Medulla oblongata (tissue), 1 donor: ENCODE data around the gene BEND5.

Experiments used
- DNase-seq: peaks from one replicate; pipeline ENCODE4 v3.0.0-alpha.2; 2015; ENCODE audit errors: extremely low spot score

BEND5 gene

DNA sequence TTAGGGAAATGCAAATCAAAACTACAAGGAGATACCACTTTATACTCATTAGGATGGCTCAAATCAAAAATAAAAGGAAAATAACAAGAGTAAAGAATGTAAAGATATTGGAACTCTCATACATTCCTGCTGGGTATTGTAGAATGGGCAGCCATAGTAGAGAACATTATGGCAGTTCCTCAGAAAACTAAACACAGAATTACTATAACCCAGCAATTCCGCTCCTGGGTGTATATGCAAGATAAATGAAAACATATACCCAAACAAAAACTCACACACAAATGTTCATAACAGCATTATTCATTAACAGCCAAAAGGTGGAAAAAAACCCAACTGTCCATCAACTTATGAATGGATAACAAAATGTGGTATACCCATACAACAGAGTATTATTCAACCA, 11.4 kb downstream of the BEND5 start:
- no peak for DNase-seq

DNA sequence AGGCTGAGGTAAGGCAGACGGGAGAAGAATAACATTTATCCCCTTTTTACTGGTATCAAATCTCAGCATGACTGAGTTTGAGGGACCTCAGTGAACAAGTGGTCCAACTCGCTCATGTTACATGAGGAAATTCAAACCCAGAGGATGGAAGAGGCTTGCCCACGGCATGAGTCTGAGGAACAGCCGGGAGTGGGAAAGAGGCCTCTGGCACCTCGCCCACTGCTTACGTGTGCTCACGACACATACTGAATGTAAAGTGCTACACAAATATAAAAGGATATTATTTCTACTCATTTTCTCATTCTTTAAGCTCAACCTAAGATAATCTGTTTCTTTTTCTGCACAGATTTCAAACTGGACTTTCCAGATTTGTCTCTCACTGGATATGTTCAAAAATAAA, 14.7 kb downstream of the BEND5 start:
- DNase-seq = no peak

DNA sequence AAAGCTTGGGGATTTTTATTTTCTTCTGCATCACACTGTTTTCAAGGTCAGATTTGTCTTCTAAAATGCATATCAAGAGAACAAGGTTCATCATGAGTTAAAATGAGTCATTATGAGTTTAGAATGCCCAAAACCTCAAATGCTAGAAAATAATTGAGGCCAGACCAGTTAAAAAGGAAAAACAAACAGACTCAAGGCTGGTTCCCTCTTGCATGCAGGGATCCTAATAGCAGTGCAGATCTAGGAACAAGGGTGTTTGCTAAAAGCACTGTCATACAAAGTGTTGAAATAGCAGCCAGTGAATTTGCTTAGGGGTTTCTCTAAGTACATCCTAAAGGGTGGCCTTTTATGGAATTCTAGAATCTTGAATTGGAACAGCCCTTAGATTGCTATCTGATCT, 15.3 kb downstream of the BEND5 start:
- no peak for DNase-seq

DNA sequence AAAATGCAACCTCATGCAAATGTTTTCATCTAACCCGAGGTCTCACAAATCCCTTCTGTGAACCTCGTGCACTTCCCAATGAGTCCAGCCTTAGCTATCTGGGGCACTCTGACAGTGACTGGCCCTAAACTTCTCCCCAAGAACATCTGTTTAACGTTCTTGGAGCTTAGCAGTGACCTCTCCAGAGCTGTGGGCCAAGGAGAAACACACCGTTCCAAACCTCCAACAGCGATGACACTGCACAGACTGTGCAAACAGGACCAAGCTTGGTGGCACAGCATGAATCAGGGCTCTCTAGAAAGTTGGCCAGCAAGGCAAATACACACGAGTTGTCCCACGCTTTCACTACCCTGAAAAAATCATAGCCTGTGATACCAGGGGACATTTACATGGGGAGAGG, 15.8 kb downstream of the BEND5 start:
- DNase-seq = no peak

DNA sequence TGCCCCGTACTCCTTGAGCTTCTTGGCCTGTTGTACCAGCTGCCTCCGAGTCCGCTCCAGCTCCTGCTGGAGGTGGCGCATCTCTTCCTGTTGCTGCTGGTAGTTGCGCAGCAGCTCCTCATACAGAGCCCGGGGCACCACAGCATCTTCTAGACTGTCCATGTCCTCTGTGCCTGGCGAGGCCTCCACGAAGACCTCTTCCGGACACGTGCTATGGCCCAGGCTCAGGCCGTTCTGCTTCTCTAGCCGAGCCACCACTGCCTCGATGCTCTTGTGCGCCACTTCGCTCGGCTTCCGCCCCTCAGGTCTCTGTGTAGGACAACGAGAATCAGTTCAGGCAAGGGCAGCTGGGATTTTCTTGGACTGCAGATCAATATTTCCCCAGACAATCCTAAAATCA, 17.7 kb downstream of the BEND5 start:
- no peak for DNase-seq

DNA sequence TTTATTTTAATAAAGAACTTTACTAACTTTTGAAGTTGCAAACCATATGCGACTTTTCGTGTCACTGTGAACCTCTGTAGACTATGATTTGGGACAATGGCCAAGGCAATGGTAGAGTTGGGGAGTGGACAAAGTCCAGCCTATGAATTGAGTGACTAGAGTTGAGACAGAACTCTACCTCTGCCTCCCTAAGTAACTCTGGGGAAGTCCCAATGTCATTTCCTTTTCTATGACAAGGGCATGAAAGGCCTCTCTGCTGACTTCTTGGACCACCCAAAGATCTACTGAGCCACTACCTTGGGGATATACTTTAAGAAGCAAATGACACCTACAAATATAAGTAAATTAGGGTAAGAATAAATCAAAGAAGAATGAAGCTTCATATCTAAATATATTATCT, 19.3 kb downstream of the BEND5 start:
- DNase-seq = no peak

DNA sequence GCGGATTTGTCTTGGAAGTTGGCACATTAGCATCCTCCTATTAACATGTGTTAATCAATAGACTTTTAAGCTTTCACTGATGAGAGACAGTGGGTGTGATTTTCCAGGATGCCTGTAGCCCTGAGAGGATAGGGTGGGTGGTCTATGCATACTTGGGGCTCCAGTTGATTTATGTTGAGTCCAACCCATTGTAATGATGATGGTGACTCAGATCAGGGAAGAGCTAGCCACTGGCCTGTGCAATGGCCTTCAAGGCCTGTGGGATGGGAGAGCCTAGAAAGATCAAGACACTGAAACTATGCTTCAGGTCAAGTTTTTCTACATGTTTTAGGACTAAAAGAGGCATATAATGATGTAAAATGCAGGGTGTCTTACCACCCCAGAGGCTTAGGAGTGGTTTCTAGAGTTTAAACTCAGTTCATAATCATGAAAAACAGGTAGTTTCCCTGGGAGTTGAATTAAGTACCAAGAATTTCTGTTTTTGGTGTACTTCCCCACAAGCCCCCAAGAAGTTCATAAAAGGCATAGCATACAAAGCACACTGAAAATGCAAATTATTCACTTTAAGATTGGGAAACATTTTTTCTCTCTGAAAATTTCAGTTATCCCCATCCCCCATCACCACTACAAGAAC, 19.9 kb downstream of the BEND5 start:
- no peak for DNase-seq

DNA sequence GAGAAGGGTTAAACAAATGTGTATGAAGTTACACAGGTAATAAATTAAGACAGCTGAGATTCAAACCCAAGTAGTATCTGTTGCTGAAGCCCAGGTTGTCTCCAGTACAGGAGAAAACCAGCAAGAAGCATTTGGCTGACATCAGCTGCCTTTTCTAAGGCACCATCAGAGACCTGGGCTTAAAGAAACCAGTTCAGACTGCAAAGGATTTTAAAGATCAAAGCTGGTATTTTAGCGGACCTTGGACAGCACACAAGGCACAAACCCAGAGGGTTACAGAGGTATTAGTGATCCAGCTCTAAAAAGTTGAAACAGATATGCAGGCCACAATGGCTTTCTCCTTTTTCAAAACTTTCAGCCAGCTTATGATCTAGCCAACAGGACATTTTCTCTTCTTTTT, 23.4 kb downstream of the BEND5 start:
- DNase-seq = no peak

DNA sequence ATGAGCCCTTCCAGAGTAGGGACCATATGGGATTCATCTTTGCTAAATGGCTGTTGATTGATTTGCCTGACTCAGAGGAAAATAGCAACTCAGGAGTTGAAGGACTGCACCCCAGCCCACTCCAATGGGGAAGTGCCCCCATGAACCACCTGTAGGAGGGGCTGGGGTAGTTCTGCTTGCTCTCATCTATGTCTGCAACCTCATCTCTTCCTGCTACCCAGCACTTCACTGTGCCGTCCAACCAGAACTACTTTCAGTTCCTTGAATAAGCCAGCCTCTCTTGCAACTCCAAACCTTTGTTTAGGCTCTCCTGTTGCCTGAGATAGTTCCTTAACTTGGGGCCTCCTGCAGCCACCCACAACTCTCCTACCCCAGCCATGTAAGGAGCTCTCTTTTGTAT, 26.6 kb downstream of the BEND5 start:
- peak; percentile 53 for DNase-seq

DNA sequence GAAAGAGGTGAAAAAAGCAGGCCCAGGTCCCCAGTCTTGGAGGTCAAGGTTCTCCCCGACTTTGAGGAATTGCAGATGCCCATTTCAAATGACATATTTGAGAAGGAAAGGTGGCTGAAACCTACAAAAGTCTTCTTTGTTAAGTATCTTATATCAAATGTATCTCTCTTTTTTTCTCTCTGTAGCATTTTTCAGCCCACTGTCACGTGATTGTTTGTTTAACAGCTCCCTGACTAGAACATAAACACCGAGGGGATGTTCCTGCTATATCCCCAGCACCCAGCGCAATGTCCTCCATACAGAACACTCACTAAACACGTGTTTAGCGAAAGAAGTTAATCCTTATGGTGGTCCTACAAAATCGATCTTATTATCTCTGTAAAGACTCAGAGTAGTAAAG, 27.6 kb downstream of the BEND5 start:
- no peak for DNase-seq

DNA sequence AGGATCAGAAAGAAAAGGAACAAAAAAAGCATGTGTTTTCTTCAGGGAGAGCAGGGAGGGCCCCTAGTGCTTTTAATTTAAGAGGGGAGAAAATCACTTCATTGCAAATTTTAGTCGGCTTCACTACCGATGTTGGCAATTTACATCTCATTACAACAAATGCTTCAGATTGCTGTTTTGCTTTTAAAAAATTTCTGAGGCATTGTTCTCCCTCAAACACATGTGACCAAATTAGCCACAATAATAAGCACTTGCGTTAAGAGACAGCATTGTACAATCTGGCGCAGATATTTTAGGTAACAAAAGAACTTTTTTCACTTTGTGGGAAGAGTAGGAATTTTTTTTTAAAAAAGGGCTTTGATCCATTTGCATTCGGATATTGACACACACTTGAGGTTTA, 29.8 kb downstream of the BEND5 start:
- no peak for DNase-seq

DNA sequence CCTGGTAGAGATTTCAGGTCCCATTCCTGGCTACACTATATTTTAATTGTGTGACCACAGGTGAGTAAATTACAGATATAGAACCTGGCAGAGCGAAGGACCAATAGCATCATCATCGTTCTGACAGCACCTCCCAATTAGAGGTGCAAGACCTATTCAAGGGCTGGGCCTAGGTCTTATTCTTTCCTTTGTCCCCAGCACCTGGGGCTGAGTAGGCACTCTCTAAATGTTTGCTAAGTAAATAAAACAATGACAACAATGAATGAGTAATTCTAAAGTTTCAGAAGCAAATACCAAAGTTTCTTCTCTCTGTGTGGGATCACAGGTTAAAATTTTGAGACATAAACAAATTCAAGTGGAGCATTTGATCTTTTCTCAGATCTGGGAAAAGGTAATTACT, 32.7 kb downstream of the BEND5 start:
- DNase-seq = no peak

DNA sequence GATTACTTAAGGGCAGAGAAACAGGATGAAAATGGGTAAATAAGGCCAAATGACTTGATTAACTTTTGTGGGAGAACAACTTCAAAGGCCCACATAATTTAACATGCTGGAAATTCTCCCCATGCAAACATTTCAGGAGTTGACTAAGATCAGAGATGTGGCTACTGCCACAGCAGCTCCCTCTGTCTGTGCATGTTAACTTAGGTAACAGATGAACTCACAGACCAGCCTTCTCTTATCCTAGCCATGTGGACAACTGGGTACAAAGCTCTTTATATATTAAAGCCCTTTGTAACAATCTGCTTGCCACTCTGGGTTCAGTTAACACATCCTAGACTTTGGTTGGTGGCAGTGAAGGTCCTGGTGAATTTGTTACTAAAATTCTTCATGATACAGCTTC, 33.2 kb downstream of the BEND5 start:
- no peak for DNase-seq

DNA sequence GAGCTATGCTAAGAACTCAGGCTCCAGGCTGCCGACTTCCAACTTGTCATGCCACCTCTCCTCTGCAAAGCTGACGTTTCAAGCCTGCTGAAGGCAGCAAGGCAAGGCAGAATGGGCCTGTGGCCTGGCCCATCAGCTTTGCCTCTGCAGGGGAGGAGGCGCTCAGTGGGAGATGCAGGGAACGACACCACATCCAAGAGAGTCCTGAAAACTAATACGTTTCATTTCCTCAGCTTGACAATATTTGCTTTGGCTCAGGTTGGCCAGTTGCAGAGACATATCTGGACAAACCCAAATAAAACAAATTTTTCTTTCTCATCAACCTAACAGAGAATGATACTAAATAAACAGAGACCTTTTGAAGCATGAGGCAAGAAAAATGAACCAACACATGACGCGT, 35.3 kb downstream of the BEND5 start:
- no peak for DNase-seq

DNA sequence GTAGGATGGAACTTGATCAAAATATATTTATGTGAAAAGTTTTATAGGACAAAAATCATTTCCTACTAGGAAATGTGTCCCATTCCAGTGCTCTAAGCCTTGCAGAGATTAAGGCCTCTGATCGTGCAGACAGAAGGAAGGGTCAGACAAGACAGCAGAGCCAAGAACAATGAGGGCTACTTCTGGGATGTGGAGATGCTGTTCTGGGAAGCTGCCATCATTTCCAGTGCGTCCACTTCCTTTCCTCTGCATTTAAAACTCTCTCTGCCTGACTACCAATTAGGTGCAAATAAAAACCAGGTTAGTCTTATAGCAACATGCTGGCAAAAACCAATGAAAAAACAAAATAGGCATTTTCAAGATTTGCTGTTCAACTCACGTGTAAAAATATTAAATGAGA, 36.1 kb downstream of the BEND5 start:
- DNase-seq = no peak

DNA sequence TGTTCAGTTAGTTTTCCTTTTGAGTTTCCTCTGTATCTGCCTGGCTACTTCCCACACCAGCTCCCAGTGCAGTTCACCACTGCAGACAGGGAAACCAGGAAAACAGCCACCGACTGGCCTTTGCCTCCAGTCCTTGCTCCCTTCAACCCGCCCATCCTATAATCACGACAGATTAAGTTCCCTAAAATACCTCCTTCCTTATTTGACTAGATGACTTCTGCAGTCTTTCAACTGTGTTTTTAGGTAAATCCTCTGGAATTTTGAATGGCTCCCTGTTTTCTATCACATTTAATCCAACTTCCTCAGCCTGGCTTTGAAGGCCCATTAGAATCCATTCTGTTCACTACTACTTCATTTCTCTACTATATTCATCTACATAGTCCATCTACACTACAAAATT, 37.6 kb downstream of the BEND5 start:
- no peak for DNase-seq

DNA sequence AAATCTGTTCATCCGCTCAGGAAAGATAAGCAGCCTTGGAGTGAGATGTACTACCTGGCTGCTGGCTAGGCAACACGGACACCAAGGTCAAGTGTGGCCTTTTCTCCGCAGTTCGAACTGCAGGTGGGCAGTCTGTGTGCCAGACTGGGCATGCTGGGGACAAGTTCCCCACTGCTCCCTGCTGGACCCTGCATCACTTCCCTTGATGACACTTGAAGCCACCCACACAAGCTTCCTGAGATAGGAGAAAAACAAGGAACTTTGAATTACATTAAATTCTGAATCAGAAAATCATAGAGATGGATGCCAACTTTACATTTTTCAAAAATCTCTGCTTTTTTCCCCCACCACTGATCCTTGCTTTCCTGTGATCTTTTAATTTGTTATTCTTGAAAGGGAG, 38.3 kb downstream of the BEND5 start:
- DNase-seq = no peak

DNA sequence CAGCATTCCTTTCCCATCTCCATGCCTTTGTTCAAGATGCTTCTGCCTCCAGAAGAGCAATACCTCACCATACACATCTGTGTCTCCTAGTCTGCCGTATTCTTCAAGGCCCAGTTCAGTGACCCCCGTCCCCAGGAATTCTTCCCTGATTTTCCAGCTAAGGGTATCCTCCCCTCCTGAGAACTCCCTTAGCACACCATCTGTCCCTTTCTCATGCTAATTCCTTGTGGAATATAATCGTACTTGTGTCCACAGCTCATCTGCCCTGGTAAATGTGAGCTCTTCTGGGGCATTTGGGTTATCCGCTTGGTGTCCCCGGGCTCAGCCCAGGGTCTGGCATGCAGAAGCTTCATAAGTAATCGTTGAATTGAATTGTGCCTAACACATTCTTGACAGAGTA, 40.9 kb downstream of the BEND5 start:
- DNase-seq = no peak

DNA sequence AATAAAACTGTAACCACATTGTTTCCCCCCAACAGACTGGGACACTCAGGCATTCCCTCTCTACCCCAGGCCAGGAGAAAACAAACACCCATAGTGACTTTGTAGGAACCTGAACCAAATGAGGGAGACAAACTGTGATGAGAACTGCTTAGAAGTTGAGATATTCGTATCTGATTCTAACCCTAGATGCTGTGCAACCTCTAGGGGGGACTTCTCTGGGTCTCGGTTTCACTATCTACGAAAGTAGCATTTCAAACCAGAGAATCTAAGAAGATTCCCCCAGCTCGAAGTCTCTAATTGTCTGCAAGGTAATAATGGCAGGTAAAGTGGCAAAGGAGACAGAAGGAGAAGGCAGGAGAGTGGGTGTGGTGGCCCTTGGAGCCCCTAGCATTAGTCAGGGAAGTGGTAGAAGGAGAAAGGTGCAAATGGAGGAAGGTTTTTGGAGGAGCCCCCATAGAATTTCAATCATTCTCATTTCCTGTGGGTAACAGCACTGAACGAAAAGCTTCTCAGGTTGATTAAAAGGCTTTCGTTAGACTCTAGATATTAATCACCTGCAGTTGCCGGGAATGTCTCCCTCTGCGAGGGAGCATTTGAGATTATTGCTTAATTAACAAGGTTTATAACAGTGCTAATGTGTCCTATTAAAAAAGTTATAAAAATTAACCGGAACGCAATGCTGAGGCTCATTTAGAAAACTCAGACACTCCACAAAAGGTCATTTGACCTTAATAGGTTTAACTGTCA, 46.4 kb downstream of the BEND5 start:
- no peak for DNase-seq

DNA sequence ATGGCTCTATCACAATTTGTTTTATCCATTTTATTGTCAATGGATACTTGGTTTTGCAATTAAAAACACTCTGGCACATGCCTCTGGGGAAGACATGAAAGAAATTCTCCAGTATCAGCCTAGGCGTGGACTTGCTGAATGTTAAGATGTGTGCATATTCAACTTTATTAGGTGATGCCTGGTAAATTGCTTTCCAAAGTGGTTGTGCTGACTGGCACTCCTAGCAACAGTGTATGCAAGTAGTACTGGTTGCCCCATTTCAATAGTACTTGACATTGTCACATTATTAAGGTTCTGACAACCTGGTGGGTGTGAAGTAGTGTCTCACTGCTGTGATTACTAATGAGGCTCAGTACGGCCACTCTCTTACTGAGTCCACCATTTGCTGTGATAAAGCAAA, 48.1 kb downstream of the BEND5 start:
- no peak for DNase-seq

DNA sequence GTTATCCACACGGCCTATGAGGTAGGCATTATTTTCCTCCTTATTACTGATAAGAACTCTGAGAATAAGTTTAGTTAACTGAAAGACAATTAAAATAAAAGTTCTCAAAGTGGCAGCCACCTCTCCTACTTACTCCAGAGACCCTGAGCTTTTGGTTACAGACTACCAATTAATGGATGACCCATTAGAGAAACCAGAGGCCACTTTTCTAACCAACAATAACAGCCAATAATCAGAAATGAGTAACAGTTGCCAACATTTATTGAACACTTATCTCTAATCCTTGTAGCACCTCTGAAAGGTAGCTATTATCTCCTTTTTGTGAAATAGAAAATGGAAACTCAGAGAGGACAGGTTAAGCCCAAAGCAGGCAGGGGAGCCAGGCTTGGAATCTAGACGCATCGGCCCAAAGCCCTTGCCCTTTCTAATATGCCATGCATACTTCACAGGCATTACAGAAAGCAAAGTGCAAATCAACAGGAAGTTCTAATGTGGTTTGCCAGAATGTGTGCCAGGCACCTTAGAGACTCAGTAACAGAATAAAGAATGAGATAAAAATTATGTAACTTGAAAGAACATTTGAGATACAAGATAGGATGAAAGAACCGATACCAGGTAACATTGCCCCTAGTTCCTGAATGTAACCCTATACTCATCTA, 50.0 kb downstream of the BEND5 start:
- DNase-seq = no peak

DNA sequence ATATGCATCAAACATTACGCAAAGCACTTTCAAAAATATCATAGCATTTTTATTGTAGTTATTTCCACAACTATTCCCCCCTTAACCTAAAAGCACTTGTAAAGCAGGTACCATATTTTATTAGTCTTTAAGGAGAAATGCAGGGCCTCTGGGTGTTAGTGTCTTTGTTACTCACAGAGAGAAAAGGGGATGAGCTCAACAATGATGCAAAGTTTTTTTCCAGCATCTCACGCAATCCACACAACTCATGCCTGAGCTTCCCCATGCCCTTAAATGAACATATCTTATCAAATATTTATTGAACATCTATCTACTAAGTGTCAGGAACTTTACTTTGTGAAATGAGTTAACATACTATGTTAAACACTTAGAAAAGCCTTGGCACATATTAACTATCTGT, 50.6 kb downstream of the BEND5 start:
- no peak for DNase-seq

DNA sequence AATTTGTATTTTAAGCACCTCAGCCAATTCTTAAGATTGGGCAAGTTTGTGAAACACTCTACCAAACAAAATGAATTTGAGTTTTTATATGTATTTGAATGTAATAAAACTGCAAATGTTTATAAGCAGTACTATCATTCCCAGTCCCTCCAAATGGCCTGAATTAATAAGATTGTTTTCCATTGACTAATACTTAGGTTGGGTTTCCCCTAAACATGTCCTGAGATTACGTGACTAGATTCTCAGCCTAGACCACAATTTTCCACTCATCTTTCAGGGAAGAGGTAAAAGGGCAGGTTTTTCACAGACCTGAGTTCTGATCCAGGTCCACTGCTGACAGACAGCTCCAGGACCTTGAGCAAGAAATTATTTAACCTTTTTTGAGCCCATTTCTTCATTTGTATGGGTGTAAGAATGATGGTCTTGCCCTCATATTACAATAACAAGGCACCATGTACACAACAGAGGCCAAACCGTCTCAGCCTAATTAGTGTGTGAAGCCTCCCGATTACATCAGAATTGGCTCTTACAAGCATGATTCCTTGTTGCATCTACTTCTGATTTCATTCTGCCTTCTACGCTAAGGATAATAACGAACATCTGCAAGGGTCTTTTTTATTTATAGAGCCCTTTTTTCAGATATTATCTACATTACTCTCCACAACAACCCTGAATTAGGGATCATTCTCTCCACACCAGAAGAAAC, 51.2 kb downstream of the BEND5 start:
- no peak for DNase-seq
